HuH-7.5 (cell line): ENCODE results near the gene ZNF646.

Source experiments
- DNase-seq: peaks from one replicate; pipeline ENCODE4 v3.0.0; 2011; ENCODE audit warnings: low spot score

Gene ZNF646

GRCh38 chr16:31130899-31131298, 56.7 kb downstream of the ZNF646 start:
- no peak for DNase-seq

- DNase-seq = no peak
Observed at GRCh38 chr16:31131416-31131815, 57.2 kb downstream of the ZNF646 start.

- DNase-seq = no peak
Observed at GRCh38 chr16:31131841-31132271, 57.6 kb downstream of the ZNF646 start.

- no peak for DNase-seq
Observed at GRCh38 chr16:31132303-31132979, 58.2 kb downstream of the ZNF646 start.

- no peak for DNase-seq
Observed at GRCh38 chr16:31133046-31133501, 58.9 kb downstream of the ZNF646 start.
